ENCODE measurements around the gene MEIKIN.
"Not testable (repeated sequence)": the region's sequence is repeated elsewhere in the genome, so short reads cannot be mapped to it uniquely, and the experiment has no call there.

MEIKIN gene

GRCh38 chr5:131796793-131797693, 148.4 kb downstream of the MEIKIN start, which contains the start of gene FNIP1:
FNIP1 (minus strand) TSS chr5:131797017; CDS start chr5:131796921, 96 bp downstream.
- DNase-seq: peak; percentile 97

DNA sequence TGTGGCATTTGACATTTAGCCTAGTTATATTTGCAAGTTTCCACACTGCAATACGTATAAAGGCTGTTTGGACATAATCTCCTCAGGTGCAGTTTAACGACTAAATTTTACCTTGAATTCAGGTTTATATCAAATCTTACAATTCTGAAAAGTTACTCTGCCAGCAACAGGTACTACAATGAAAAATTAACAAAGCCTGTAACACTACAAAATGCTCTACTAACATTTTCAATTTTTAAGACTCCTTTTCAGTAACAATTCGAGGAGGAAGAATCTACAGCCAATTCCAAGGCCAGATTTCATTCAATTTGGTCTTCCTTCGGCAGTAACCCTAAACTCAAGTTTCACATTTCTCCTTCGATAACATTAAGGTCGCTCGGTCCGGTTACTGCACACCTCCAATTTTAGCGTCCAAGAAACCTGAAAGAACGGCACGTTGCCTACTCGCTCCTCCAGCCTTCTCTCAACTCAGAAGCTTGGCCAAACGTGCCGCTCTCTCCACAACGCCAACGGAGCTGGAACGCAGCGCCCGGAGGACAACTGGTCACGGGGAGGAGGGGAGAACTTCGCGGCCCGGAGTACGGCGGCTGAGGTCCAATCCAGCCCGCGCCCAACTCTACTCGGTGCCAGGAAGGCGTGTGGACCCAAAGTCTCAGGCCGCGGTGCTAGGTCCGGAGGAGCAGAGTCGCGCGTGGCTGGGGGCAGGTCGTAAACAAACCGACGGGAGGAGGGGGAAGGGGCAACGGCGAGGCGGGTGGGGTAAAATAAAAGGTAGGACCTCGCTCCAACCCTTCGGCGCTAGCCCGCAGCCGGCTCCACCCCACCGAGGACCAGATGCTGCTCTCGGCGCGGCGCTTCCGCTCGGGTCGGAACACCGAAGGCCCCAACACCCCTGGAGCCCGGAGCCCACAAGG, 149.3 kb downstream of the MEIKIN start:
- DNase-seq: peak; percentile 15 to 44

DNA sequence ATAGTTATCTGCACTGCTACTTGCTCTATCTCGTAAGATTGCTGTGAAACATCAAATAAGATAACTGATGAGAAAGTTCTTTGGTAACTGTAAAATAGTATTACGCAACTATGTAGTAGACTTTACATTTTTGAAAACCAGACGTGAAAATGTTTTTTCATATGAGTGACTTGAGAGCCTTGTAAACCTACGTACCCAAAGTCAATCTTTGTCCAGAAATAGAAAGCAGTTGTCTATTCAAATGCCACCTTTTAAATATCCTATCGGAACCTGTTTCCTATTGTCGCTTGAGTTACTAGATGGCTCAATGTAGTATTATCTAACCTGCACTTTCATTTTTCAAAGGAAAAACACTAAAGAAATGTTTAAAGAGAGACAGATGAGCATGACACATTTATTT, 150.2 kb downstream of the MEIKIN start:
- DNase-seq: no peak

GRCh38 chr5:131794586-131794985, 150.9 kb downstream of the MEIKIN start:
- peak in 1 of 2 donors; percentile 8 for DNase-seq

DNA sequence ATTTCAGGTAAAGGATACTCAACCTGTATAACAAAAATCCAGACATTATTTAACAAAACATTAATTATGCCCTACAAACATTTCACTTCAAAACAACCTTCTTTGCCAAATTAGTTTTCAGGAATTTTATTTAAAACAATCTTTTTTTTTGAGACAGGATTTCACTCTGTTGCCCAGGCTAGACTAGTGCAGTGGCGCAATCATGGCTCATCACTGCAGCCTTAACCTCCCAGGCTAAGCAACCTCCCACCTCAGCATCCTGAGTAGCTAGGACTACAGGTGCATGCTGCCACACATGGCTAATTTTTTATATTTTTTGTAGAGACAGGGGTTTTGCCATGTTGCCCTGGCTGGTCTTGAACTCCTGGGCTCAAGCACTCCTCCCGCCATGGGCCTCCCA, 152.6 kb downstream of the MEIKIN start:
- DNase-seq: no peak

DNA sequence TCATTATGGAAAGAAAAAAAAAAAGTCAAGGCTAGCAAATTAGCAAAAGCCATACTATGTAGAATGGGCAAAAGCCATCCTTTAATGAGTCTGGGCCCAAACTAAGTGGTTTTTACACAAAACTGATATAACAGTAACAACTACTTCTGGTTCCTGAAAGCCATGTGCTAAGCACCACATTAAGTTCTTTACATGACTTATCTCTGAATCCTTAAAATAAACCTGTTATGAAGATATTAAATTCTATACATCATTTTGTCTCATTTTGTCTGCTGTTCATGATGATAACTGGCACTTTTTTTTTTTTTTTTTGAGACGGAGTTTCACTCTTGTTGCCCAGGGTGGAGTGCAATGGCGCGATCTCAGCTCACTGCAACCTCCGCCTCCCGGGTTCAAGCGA, 153.6 kb downstream of the MEIKIN start:
- DNase-seq: no peak

DNA sequence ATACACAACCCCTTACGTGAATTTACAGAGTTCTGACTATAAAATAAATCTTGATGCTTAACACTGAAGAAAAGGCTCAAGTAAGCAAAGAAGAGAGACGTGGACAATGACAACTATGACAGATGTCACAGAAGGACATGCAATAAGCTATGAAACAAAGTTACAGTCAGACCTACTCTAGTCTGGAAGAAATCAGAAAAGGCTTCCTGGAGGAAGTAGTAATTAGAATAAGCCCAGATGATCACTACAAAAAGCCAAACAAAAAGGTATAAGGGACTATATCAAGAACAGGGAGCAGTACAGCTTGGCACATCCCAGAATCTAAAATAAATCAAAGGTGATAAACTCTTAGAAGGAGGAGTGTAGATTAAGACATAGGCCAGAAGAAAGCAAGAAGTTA, 154.9 kb downstream of the MEIKIN start:
- DNase-seq: no peak

- no peak for DNase-seq
These were observed 155.7 kb downstream of the MEIKIN start for GRCh38 chr5:131789765-131790164.

DNA sequence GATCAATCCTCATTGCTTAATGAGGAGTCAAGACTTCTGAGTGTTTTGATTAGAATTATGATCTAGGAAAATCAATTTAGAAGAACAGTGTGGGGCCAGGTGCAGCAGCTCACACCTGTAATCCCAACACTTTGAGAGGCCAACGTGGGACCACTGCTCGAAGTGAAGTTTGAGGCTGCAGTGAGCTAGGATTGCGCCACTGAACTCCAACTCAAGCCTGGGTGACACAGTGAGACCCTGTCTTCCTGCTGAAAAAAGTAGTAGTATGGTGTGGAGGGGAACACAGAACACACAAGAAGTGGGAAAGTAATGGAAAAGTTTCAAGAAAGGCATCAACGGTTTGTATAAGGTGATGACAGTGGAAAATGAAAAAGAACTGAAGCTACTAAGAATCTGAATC, 157.7 kb downstream of the MEIKIN start:
- DNase-seq: no peak

- DNase-seq: no peak
These were observed 158.4 kb downstream of the MEIKIN start for GRCh38 chr5:131786900-131787692.

- DNase-seq: no peak
These were observed 159.4 kb downstream of the MEIKIN start for GRCh38 chr5:131786036-131786435.

GRCh38 chr5:131783874-131784273, 161.6 kb downstream of the MEIKIN start:
- DNase-seq: no peak

- DNase-seq: no peak
These were observed 162.1 kb downstream of the MEIKIN start for GRCh38 chr5:131783357-131783756.

DNA sequence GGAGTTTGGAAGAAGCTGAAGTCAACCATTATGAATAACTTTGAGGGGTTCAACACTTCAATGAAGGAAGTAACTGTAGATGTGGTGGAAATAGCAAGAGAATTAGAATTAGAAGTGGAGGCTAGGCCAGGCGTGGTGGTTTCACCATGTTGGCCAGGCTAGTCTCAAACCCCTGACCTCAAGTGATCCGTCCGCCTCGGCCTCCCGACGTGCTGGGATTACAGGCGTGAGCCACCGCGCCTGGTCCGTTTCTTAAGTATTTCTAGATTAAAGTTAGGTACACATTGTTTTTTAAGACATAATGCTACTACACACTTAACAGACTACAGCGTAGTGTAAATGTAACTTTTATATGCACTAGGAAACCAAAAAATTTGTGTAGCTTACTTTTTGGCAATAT, 162.7 kb downstream of the MEIKIN start:
- no peak for DNase-seq

GRCh38 chr5:131778141-131778540, 167.3 kb downstream of the MEIKIN start:
- DNase-seq: not testable (repeated sequence)

DNA sequence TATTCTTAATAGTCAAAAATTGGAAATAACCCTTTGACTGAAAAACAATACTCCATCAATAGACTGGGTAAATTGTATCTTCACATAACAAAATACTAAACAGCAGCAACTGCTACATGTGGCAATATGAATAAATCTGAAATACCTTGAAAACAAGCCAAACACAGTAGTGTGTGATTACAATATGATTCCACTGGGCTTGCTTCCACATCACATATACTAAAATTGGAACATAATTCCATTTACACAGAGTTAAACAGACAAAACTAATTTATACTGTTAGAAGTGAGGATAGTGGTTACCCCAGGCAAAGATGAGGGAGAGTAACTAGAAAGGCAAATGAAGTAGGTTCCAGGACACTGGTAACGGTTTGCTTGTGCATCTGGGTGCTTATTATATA, 169.0 kb downstream of the MEIKIN start:
- DNase-seq: no peak

DNA sequence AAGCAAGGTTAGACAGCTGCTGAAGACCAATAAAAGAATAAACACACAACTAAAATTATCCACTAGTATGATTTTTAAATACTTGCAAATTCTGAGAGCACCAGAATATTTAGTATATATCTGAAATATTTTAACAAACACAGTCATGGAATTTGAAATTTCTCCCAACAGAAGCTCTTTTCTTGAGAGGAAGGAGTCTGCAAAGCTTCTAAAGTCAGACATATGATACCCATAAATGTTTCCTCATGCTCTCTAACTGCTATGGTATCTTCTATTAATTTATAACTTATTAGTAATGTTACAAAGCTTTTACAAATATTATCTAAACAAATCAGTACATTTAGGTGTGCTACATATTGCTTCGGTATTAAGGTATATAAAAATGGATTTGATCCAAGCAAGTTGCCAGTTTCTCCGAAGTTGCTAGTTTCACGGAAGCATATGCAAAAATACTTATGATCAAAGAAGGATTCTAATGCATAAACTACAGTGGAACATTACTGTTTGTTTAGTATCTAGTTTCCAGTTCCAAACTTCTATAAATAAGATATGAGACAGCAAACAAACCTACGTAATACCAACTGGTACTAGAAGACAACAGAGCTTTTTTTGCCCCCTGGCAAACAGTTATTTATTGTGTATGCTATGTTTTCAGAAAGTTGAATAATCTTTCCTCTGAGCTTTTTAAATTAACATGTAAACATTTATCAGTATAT, 170.7 kb downstream of the MEIKIN start:
- no peak for DNase-seq

GRCh38 chr5:131773805-131774204, 171.7 kb downstream of the MEIKIN start:
- no peak for DNase-seq

DNA sequence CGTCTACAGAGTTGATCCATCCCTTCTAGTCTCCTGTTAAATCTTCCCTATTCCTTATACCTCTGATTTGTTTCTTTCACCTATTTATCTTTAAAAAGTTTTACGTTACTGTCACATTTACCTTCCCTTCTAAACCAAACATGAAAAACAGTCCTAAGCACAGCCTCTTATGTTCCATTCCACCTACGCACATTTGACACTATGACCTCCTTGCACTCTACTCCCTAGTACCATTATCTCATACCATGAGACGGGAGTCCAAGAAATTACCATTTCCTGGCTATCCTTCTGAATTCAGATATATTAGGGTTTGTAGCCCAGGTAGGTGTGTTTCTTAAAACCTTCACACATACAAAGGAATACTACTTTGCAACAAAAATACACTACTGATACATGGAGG, 173.8 kb downstream of the MEIKIN start:
- no peak for DNase-seq

DNA sequence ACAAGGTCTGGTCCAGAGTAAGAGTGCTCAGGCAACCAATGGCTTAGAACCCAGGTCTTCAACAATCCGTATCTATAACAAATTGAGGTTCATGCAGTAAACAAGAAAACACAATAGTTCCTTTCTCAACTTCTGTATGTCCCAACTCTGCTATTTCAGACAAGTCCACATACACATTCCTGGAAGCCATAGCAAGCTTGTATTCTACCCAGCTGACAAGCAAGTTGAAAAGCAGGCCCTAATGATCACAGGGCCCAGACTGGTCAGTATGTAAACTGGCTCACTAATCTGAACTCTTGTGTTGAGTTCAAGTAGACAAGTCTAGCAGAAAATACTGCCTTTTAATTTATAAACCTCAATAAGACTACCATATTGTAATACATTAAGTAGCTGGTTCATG, 175.5 kb downstream of the MEIKIN start:
- no peak for DNase-seq

DNA sequence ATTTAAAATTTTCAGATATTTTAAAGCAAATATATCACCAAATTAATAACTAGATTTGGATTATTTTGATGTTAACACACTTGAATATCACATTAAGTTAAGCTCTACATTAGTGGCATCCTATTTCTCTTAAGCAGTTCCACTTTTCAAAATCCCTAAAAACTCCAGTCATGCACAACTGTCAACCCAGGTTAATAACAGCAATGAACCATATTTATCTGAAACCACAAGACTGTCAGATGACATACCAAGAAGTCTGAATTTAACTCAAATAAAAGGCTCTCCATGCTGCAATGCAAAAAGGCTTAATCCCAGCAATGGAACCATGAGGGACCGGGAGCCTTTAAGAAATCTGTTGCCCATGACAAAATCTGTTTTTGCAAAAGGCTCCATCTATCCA, 176.1 kb downstream of the MEIKIN start:
- no peak for DNase-seq

DNA sequence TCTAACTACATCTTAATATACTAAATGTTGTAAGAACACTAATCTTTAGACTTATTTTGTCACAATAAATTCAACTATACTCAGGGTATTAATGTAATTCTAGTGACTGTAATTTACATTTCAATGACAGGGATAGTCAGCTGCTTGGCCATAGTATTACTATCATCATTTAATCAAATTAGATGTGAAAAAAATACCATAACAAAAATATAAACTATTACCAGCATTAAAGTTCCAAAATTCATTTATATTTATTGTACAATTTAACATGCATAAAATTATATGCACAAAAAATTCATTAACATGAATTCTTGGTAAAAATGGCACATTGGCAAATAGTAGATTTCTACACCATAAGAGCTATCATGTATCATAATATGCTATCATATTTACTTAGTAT, 177.6 kb downstream of the MEIKIN start:
- no peak for DNase-seq
